Panc1 (cell line): ENCODE results near the gene HYAL3. TPM values are rescaled to one million over a fixed set of nuclear protein-coding genes. Genes with fewer than 3 reads are reported as not detected.

Source experiments
- ATAC-seq: fragments of 200-7000 bp; cut with Tn5 transposase; 2 replicates; pipeline ENCODE4 v1.9.1; 2020; ENCODE audit warnings: mild to moderate bottlenecking, moderate library complexity
- BruUV-seq: library from RNA; stranded (reverse); fragments of 400-500 nt; replicated peaks from 2 replicates; lab custom pipeline; 2021; lab: Mats Ljungman, UMichigan
- CTCF ChIA-PET: fragments of 300-600 bp; sonication (Branson Sonifier 250); formaldehyde crosslinking; loops from one replicate; lab custom pipeline; 2022; ENCODE audit warnings: antibody characterized with exemption; lab: Charles Lee
- POLR2A ChIA-PET: fragments of 300-600 bp; sonication (Branson Sonifier 250); formaldehyde crosslinking; loops from one replicate; lab custom pipeline; 2022; ENCODE audit warnings: antibody characterized with exemption; lab: Charles Lee
- DNase-seq: peaks from one replicate; pipeline ENCODE4 v3.0.0-alpha.2; 2010; ENCODE audit warnings: low read depth, low spot score
- H3K27ac ChIP-seq: 2 replicates; pipeline ENCODE4 v1.5.1; 2011; ENCODE audit warnings: mild to moderate bottlenecking, low read length, inconsistent platforms
- H3K27me3 ChIP-seq: fragments of 200-500 bp; sonication (Bioruptor generic); 2 replicates; pipeline ENCODE4 v1.6.0; 2014; ENCODE audit warnings: low read length, inconsistent platforms; ENCODE audit not compliant: control insufficient read depth, insufficient read depth
- H3K36me3 ChIP-seq: fragments of 200-500 bp; sonication (Bioruptor generic); 2 replicates; pipeline ENCODE4 v1.5.1; 2014; ENCODE audit warnings: inconsistent platforms, mild to moderate bottlenecking, low read length, moderate library complexity; ENCODE audit not compliant: control insufficient read depth, insufficient read depth
- H3K4me1 ChIP-seq: 2 replicates; pipeline ENCODE4 v1.5.1; 2011; ENCODE audit warnings: inconsistent platforms, mild to moderate bottlenecking, low read length, moderate library complexity; ENCODE audit not compliant: control insufficient read depth, insufficient read depth
- H3K4me3 ChIP-seq, 2 experiments: 2 replicates each; pipeline ENCODE4 v1.5.1; 2011 to 2012; ENCODE audit warnings: low read depth in 2 of 2, low read length in 2 of 2, mild to moderate bottlenecking in 2 of 2, inconsistent platforms in 1 of 2, moderate library complexity in 1 of 2
- H3K9me3 ChIP-seq: fragments of 200-500 bp; sonication (Bioruptor generic); 2 replicates; pipeline ENCODE4 v1.5.1; 2014; ENCODE audit warnings: low read depth, mild to moderate bottlenecking, inconsistent platforms, low read length, moderate library complexity; ENCODE audit not compliant: control insufficient read depth, insufficient read depth
- CTCF ChIP-seq: fragments of 450-650 bp; IDR thresholded peaks from 2 replicates; pipeline ENCODE4 v1.5.1; 2017; ENCODE audit warnings: mild to moderate bottlenecking
- POLR2AphosphoS5 ChIP-seq: IDR thresholded peaks from 2 replicates; pipeline ENCODE4 v1.6.1; 2012; ENCODE audit warnings: mild to moderate bottlenecking, low read depth, low read length, moderate library complexity
- REST ChIP-seq, 2 experiments: IDR thresholded peaks; 2 replicates each; pipeline ENCODE4 v1.6.1; 2011 to 2012; ENCODE audit warnings: low read depth in 2 of 2, control low read depth in 1 of 2, low read length in 1 of 2, mild to moderate bottlenecking in 1 of 2, moderate library complexity in 1 of 2; ENCODE audit not compliant: insufficient read depth in 1 of 2
- SIN3A ChIP-seq: IDR thresholded peaks from 2 replicates; pipeline ENCODE4 v1.6.1; 2012; ENCODE audit warnings: low read depth, mild to moderate bottlenecking, low read length, moderate library complexity, borderline replicate concordance; ENCODE audit not compliant: insufficient read depth
- TCF7L2 ChIP-seq: IDR thresholded peaks from 2 replicates; pipeline ENCODE4 v1.6.1; 2011; ENCODE audit warnings: mild to moderate bottlenecking, low read depth, low read length, inconsistent platforms
- in situ Hi-C: cut with HindIII; loops from 2 replicates; pipeline ENCODE4 v1.10.0; 2016; ENCODE audit warnings: low sequenced_read_pairs, low pct_unique_long_range_greater_than_20kb
- intact Hi-C: fragments of 100-400 bp; cut with micrococcal nuclease; formaldehyde crosslinking; loops from one replicate; pipeline ENCODE4 v1.10.0; 2022; ENCODE audit not compliant: unreplicated experiment
- total RNA-seq: library from RNA; stranded (reverse); gene quantifications from one replicate; pipeline ENCODE4 v1.2.1, GENCODE V29; 2021; ENCODE audit not compliant: unreplicated experiment

HYAL3 gene
- total RNA-seq, 1 experiment from 2014 or later = 3.9 TPM

GRCh38 chr3:50269977-50270413, 29.2 kb downstream of the HYAL3 start:
- H3K27ac ChIP-seq = no peak overlapping the region
- ATAC-seq (no peak), DNase-seq (no peak)
- H3K9me3 ChIP-seq = no peaks in the 10 kb centered on the region
- H3K4me1 ChIP-seq = peaks cover 8% of the 10 kb centered on the region
- no peak for TF ChIP-seq CTCF
- TF ChIP-seq SIN3A = no peak
- TF ChIP-seq POLR2AphosphoS5 = no peak
- no peak for TF ChIP-seq TCF7L2
- TF ChIP-seq REST (IDR thresholded peaks at IDR 0.05; ENCODE audit: insufficient read depth in 1 of 2, low read depth in 2 of 2, low read length in 1 of 2) = no peak
- intact Hi-C loops = loop anchor here (10.0 kb wide), 1 partner anchor 75 kb away; the partner anchor contains the start of gene GNAT1
- no TSS peak for BruUV-seq
- H3K27me3 ChIP-seq = no peaks in the 10 kb centered on the region
- in situ Hi-C loops = no loop called here
- CTCF ChIA-PET = interaction anchor here (0.6 kb wide), 1 partner anchor 43 kb away, joined by 5 read pairs; no protein-coding TSS in a partner anchor
- no peaks in the 10 kb centered on the region for H3K36me3 ChIP-seq
- no peak overlapping the region for H3K4me3 ChIP-seq
- POLR2A ChIA-PET = no interaction called here

GRCh38 chr3:50269460-50269859, 29.7 kb downstream of the HYAL3 start:
- Histone ChIP-seq H3K27me3 (no peaks in the 10 kb centered on the region), H3K27ac (no peak overlapping the region), H3K4me1 (peaks cover 8% of the 10 kb centered on the region), H3K4me3 (no peak overlapping the region), H3K36me3 (no peaks in the 10 kb centered on the region), H3K9me3 (no peaks in the 10 kb centered on the region)
- no peak for TF ChIP-seq TCF7L2
- no peak for TF ChIP-seq REST (IDR thresholded peaks at IDR 0.05; ENCODE audit: insufficient read depth in 1 of 2, low read depth in 2 of 2, low read length in 1 of 2)
- ChIA-PET CTCF (no interaction called here), POLR2A (no interaction called here)
- no peak for DNase-seq
- BruUV-seq = no TSS peak
- no peak for ATAC-seq
- intact Hi-C loops = loop anchor here (10.0 kb wide), 1 partner anchor 75 kb away; the partner anchor contains the start of gene GNAT1
- in situ Hi-C loops = no loop called here
